PFSK-1 (cell line): ENCODE measurements around the gene CMIP.

Experiments
- FOXP2 ChIP-seq: optimal IDR thresholded peaks from 2 replicates; pipeline ENCODE3; 2011; ENCODE audit warnings: borderline replicate concordance, control low read depth, inconsistent platforms; ENCODE audit not compliant: insufficient read depth; ENCODE audit errors: extremely low read length, extremely low read depth
- POLR2AphosphoS5 ChIP-seq: IDR thresholded peaks from 2 replicates; pipeline ENCODE4 v1.6.1; 2012; ENCODE audit warnings: low read depth, mild to moderate bottlenecking, control low read depth, low read length, moderate library complexity
- REST ChIP-seq, 2 experiments: IDR thresholded peaks; 2 replicates each; pipeline versions ENCODE4 v1.6.1 to v1.8.0; 2011 to 2012; ENCODE audit warnings: low read depth in 2 of 2, low read length in 2 of 2, control low read depth in 1 of 2, inconsistent platforms in 1 of 2, mild to moderate bottlenecking in 1 of 2, moderate library complexity in 1 of 2; ENCODE audit not compliant: insufficient read depth in 1 of 2
- SIN3A ChIP-seq: IDR thresholded peaks from 2 replicates; pipeline ENCODE4 v1.6.1; 2012; ENCODE audit warnings: mild to moderate bottlenecking, low read length, moderate library complexity, borderline replicate concordance; ENCODE audit not compliant: insufficient read depth
- TAF1 ChIP-seq: IDR thresholded peaks from 2 replicates; pipeline ENCODE4 v1.6.1; 2012; ENCODE audit warnings: low read length, control low read depth, borderline replicate concordance; ENCODE audit not compliant: insufficient read depth

GRCh38 chr16:81566086-81567007 is 121.7 kb downstream of the CMIP start:
- TF ChIP-seq POLR2AphosphoS5 (no peak), TAF1 (no peak), REST (IDR thresholded peaks at IDR 0.05; ENCODE audit: insufficient read depth in 1 of 2, low read depth in 2 of 2, low read length in 2 of 2) (no peak), SIN3A (no peak), FOXP2 (no peak)
